Activated T-cell treated with anti-CD3 and anti-CD28 coated beads, Interleukin-2, amount 50 U/mL, for 48 hours (primary cell): ENCODE data around the gene MRPS18B.

Experiments used
- DNase-seq, 2 experiments: peaks; one replicate each; pipeline ENCODE4 v3.0.0-alpha.2; 2020

MRPS18B gene

GRCh38 chr6:30617565-30618269 lies at the start of gene MRPS18B:
TSS of gene MRPS18B (plus strand) at chr6:30617840. CDS start at chr6:30617866, 26 bp downstream.
- peak; percentile 94 to 96 for DNase-seq

GRCh38 chr6:30568245-30568644 lies 49.4 kb upstream of the MRPS18B start:
- DNase-seq, result peak; percentile 57 to 58

GRCh38 chr6:30570263-30570662 lies 47.4 kb upstream of the MRPS18B start:
- DNase-seq, result no peak

- no peak for DNase-seq
Measured at GRCh38 chr6:30570740-30571074, 46.9 kb upstream of the MRPS18B start.

- DNase-seq, result peak; percentile 100
Measured at GRCh38 chr6:30571075-30571761, 46.4 kb upstream of the MRPS18B start, which contains the start of gene ABCF1. TSS of gene ABCF1 (plus strand) at chr6:30571442. CDS start at chr6:30571488, 46 bp downstream.

GRCh38 chr6:30571762-30572082 lies 45.9 kb upstream of the MRPS18B start:
- DNase-seq, result no peak

- no peak for DNase-seq
Measured at GRCh38 chr6:30572148-30572547, 45.5 kb upstream of the MRPS18B start.

GRCh38 chr6:30573113-30573512 lies 44.5 kb upstream of the MRPS18B start:
- no peak for DNase-seq

GRCh38 chr6:30578051-30578450 lies 39.6 kb upstream of the MRPS18B start:
- no peak for DNase-seq

- no peak for DNase-seq
Measured at GRCh38 chr6:30583921-30584320, 33.7 kb upstream of the MRPS18B start.

- DNase-seq, result no peak
Measured at GRCh38 chr6:30589754-30590358, 27.8 kb upstream of the MRPS18B start.

GRCh38 chr6:30590509-30590908 lies 27.1 kb upstream of the MRPS18B start:
- no peak for DNase-seq

- no peak for DNase-seq
Measured at GRCh38 chr6:30591008-30591407, 26.6 kb upstream of the MRPS18B start.

- no peak for DNase-seq
Measured at GRCh38 chr6:30592287-30592686, 25.4 kb upstream of the MRPS18B start.

GRCh38 chr6:30597315-30598144 lies 20.1 kb upstream of the MRPS18B start:
- DNase-seq, result peak; percentile 88 to 90

- DNase-seq, result no peak
Measured at GRCh38 chr6:30598912-30599624, 18.6 kb upstream of the MRPS18B start.

- no peak for DNase-seq
Measured at GRCh38 chr6:30599625-30600324, 17.9 kb upstream of the MRPS18B start.

- no peak for DNase-seq
Measured at GRCh38 chr6:30600451-30600961, 17.1 kb upstream of the MRPS18B start.

GRCh38 chr6:30601436-30601814 lies 16.2 kb upstream of the MRPS18B start:
- DNase-seq, result no peak

- DNase-seq, result no peak
Measured at GRCh38 chr6:30601815-30602641, 15.6 kb upstream of the MRPS18B start.

GRCh38 chr6:30603961-30604360 lies 13.7 kb upstream of the MRPS18B start:
- no peak for DNase-seq
